Endothelial cell (in vitro differentiated cells): Measurements from ENCODE around the gene ANKRD42. TPM values are rescaled to one million over a fixed set of nuclear protein-coding genes. Genes with fewer than 3 reads are reported as not detected.

Experiments
- DNase-seq: peaks from one replicate; pipeline ENCODE4 v3.0.0; 2021; ENCODE audit warnings: low spot score
- H3K27ac Mint-ChIP-seq: one replicate; pipeline ENCODE4 v1.8.0; 2021; ENCODE audit warnings: mixed read lengths, inconsistent platforms; ENCODE audit not compliant: unreplicated experiment
- H3K27me3 Mint-ChIP-seq: one replicate; pipeline ENCODE4 v1.8.0; 2021; ENCODE audit warnings: mild to moderate bottlenecking, moderate library complexity, mixed read lengths, inconsistent platforms; ENCODE audit not compliant: unreplicated experiment
- H3K36me3 Mint-ChIP-seq: one replicate; pipeline ENCODE4 v1.8.0; 2021; ENCODE audit warnings: mild to moderate bottlenecking, low read depth, mixed read lengths, inconsistent platforms; ENCODE audit not compliant: unreplicated experiment
- H3K4me1 Mint-ChIP-seq: one replicate; pipeline ENCODE4 v1.8.0; 2021; ENCODE audit warnings: mild to moderate bottlenecking, mixed read lengths, inconsistent platforms; ENCODE audit not compliant: unreplicated experiment
- H3K4me3 Mint-ChIP-seq: one replicate; pipeline ENCODE4 v1.8.0; 2021; ENCODE audit warnings: mild to moderate bottlenecking, mixed read lengths, inconsistent platforms; ENCODE audit not compliant: unreplicated experiment
- H3K9me3 Mint-ChIP-seq: one replicate; pipeline ENCODE4 v1.8.0; 2021; ENCODE audit warnings: mixed read lengths, inconsistent platforms; ENCODE audit not compliant: unreplicated experiment
- total RNA-seq: library from RNA; stranded (reverse); fragmentation: NEBNext Ultra II Directional; extraction: Animal tissue kit (Norgen Biotek cat#: 25700); gene quantifications from one replicate; pipeline ENCODE4 v1.2.1, GENCODE V29; 2021; ENCODE audit not compliant: unreplicated experiment
- TF ChIP-seq, protein P1 (sequence below): fragments of 200-600 bp; sonication (generic); IDR thresholded peaks from one replicate; pipeline ENCODE4 v1.5.0; 2021; ENCODE audit warnings: antibody characterized with exemption; ENCODE audit not compliant: unreplicated experiment

The ANKRD42 gene
- total RNA-seq, 1 donor from 2014 or later = 11.4 TPM

DNA sequence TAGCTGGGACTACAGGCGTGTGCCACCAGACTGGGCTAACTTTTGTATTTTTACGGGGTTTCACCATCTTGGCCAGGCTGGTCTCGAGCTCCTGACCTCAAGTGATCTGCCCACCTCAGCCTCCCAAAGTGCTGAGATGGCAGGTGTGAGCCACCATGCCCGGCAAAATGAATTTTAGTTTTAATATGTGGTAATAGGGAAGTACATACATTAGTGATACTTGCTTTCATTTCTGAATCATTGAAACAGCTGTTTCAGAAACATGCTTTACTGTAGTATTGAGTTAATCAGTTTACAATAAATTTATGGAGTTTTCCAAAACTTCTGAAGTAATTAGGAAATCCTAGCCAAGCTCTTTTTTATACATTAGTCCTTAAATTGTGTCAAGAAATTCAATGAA, 21.0 kb upstream of the ANKRD42 start:
- H3K36me3 Mint-ChIP-seq = peaks cover 39% of the 10 kb centered on the region
- H3K27ac Mint-ChIP-seq = no peak overlapping the region
- H3K4me1 Mint-ChIP-seq = peaks cover 18% of the 10 kb centered on the region
- TF ChIP-seq, protein P1, sequence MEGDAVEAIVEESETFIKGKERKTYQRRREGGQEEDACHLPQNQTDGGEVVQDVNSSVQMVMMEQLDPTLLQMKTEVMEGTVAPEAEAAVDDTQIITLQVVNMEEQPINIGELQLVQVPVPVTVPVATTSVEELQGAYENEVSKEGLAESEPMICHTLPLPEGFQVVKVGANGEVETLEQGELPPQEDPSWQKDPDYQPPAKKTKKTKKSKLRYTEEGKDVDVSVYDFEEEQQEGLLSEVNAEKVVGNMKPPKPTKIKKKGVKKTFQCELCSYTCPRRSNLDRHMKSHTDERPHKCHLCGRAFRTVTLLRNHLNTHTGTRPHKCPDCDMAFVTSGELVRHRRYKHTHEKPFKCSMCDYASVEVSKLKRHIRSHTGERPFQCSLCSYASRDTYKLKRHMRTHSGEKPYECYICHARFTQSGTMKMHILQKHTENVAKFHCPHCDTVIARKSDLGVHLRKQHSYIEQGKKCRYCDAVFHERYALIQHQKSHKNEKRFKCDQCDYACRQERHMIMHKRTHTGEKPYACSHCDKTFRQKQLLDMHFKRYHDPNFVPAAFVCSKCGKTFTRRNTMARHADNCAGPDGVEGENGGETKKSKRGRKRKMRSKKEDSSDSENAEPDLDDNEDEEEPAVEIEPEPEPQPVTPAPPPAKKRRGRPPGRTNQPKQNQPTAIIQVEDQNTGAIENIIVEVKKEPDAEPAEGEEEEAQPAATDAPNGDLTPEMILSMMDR = no peak
- no peak overlapping the region for H3K4me3 Mint-ChIP-seq
- no peak for DNase-seq
- no peaks in the 10 kb centered on the region for H3K9me3 Mint-ChIP-seq
- no peaks in the 10 kb centered on the region for H3K27me3 Mint-ChIP-seq

GRCh38 chr11:83174008-83174407, 19.5 kb upstream of the ANKRD42 start:
- H3K9me3 Mint-ChIP-seq = no peaks in the 10 kb centered on the region
- peaks cover 13% of the 10 kb centered on the region for H3K4me1 Mint-ChIP-seq
- H3K4me3 Mint-ChIP-seq = no peak overlapping the region
- H3K27ac Mint-ChIP-seq = no peak overlapping the region
- DNase-seq = no peak
- peaks cover 25% of the 10 kb centered on the region for H3K36me3 Mint-ChIP-seq
- H3K27me3 Mint-ChIP-seq = no peaks in the 10 kb centered on the region
- TF ChIP-seq, protein P1 = no peak

GRCh38 chr11:83175815-83176214, 17.7 kb upstream of the ANKRD42 start:
- DNase-seq = no peak
- H3K36me3 Mint-ChIP-seq = peaks cover 16% of the 10 kb centered on the region
- peaks cover 5% of the 10 kb centered on the region for H3K4me1 Mint-ChIP-seq
- no peak overlapping the region for H3K4me3 Mint-ChIP-seq
- no peak overlapping the region for H3K27ac Mint-ChIP-seq
- H3K27me3 Mint-ChIP-seq = no peaks in the 10 kb centered on the region
- TF ChIP-seq, protein P1 = no peak
- no peaks in the 10 kb centered on the region for H3K9me3 Mint-ChIP-seq

DNA sequence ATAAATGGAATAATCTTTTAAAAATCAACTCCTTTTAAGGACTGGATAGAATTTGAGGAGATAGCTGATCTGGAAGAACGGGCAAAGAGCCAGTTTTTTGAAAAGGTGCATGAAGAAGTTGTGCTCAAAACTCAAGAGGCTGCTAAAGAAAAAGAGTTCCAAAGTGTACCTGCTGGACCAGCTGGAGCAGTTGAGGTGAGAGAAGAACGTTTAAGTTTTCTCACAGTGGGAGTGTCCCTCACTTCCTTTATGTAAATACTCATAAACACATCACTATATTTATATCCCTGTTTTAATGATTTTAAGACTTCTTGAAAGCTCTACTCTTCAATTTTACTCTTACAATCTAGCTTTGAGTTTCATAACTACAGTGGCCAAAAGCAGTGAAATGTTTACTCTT, 11.7 kb upstream of the ANKRD42 start:
- Mint-ChIP-seq H3K27ac (no peak overlapping the region), H3K27me3 (no peaks in the 10 kb centered on the region), H3K4me1 (no peaks in the 10 kb centered on the region), H3K36me3 (peaks cover 32% of the 10 kb centered on the region), H3K9me3 (no peaks in the 10 kb centered on the region), H3K4me3 (no peak overlapping the region)
- TF ChIP-seq, protein P1 = no peak
- DNase-seq = no peak

- TF ChIP-seq, protein P1 = no peak
- no peak overlapping the region for H3K27ac Mint-ChIP-seq
- no peak for DNase-seq
- no peaks in the 10 kb centered on the region for H3K27me3 Mint-ChIP-seq
- peaks cover 36% of the 10 kb centered on the region for H3K36me3 Mint-ChIP-seq
- no peak overlapping the region for H3K4me3 Mint-ChIP-seq
- no peaks in the 10 kb centered on the region for H3K4me1 Mint-ChIP-seq
- H3K9me3 Mint-ChIP-seq = no peaks in the 10 kb centered on the region
These were observed 7.7 kb upstream of the ANKRD42 start for GRCh38 chr11:83185767-83186166.
